Fibroblast of lung (primary cell): ENCODE measurements around the gene R3HDM4. TPM values are rescaled to one million over a fixed set of nuclear protein-coding genes. Genes with fewer than 3 reads are reported as not detected.
"Not testable (repeated sequence)": the region's sequence is repeated elsewhere in the genome, so short reads cannot be mapped to it uniquely, and the experiment has no call there.

Experiments
- DNase-seq, 2 donors: peaks; one replicate each; pipeline versions ENCODE4 v3.0.0 to v3.0.0-alpha.2; 2010; ENCODE audit warnings: low read depth in 2 of 2
- H2AFZ ChIP-seq: 2 replicates; pipeline ENCODE4 v1.5.1; 2012; ENCODE audit warnings: low read length, control low read depth, inconsistent platforms
- H3K27ac ChIP-seq: 2 replicates; pipeline ENCODE4 v1.5.1; 2011; ENCODE audit warnings: low read length, control low read depth; ENCODE audit not compliant: insufficient read depth
- H3K27me3 ChIP-seq: 2 replicates; pipeline ENCODE4 v1.5.1; 2011; ENCODE audit warnings: mild to moderate bottlenecking, low read length; ENCODE audit not compliant: control insufficient read depth, insufficient read depth
- H3K36me3 ChIP-seq: 2 replicates; pipeline ENCODE4 v1.5.1; 2011; ENCODE audit warnings: low read length; ENCODE audit not compliant: control insufficient read depth, insufficient read depth
- H3K4me1 ChIP-seq: 2 replicates; pipeline ENCODE4 v1.5.1; 2011; ENCODE audit warnings: low read length; ENCODE audit not compliant: control insufficient read depth, insufficient read depth; ENCODE audit errors: extremely low read depth
- H3K4me2 ChIP-seq: 2 replicates; pipeline ENCODE4 v1.5.1; 2011; ENCODE audit warnings: low read length, control low read depth; ENCODE audit not compliant: insufficient read depth; ENCODE audit errors: extremely low read depth
- H3K4me3 ChIP-seq, 4 experiments: fragments of 200-600 bp in 1 of 4; sonication (generic) in 1 of 4; replicated peaks in 1 of 4; 2 replicates each; pipeline ENCODE4 v1.5.1; 2011 to 2016; ENCODE audit warnings: low read length in 4 of 4, low read depth in 3 of 4, mild to moderate bottlenecking in 3 of 4, control low read depth in 2 of 4, inconsistent platforms in 1 of 4, mixed read lengths in 1 of 4; ENCODE audit not compliant: insufficient read depth in 1 of 4; ENCODE audit errors: control extremely low read depth in 1 of 4
- H3K79me2 ChIP-seq: 2 replicates; pipeline ENCODE4 v1.5.1; 2012; ENCODE audit warnings: mild to moderate bottlenecking, low read length, inconsistent platforms; ENCODE audit not compliant: control insufficient read depth, insufficient read depth
- H3K9ac ChIP-seq: 2 replicates; pipeline ENCODE4 v1.5.1; 2011; ENCODE audit warnings: mild to moderate bottlenecking, low read length, control low read depth; ENCODE audit not compliant: insufficient read depth
- H3K9me3 ChIP-seq: 2 replicates; pipeline ENCODE4 v1.5.1; 2012; ENCODE audit warnings: low read depth, low read length; ENCODE audit not compliant: control insufficient read depth, insufficient read depth
- H4K20me1 ChIP-seq: 2 replicates; pipeline ENCODE4 v1.5.1; 2011; ENCODE audit warnings: low read length; ENCODE audit not compliant: control insufficient read depth, insufficient read depth; ENCODE audit errors: extremely low read depth
- CTCF ChIP-seq, 2 donors: IDR thresholded peaks in 1 of 2; conservative IDR thresholded peaks in 1 of 2; 1 replicate in 1 of 2; 2 replicates in 1 of 2; pipeline ENCODE4 v1.5.1; 2011 to 2012; ENCODE audit warnings: low read length in 2 of 2, control low read depth in 1 of 2, inconsistent platforms in 1 of 2, low read depth in 1 of 2, mild to moderate bottlenecking in 1 of 2
- EZH2 ChIP-seq: IDR thresholded peaks from 2 replicates; pipeline ENCODE4 v1.5.1; 2012; ENCODE audit warnings: low read length, control low read depth, mild to moderate bottlenecking; ENCODE audit errors: missing control alignments
- polyA plus RNA-seq, 2 donors: library from polyadenylated mRNA; depleted of rRNA in 1 of 2; stranded (reverse) in 1 of 2; unstranded in 1 of 2; fragments of >200 nt; gene quantifications; 2 replicates each; pipeline ENCODE4 v1.2.1, GENCODE V29; 2011 to 2012; ENCODE audit warnings: missing spikeins in 1 of 2
- total RNA-seq: library from RNA; depleted of rRNA; stranded (reverse); fragments of >200 nt; gene quantifications from 2 replicates; pipeline ENCODE4 v1.2.1, GENCODE V29; 2014

Gene R3HDM4
- total and polyA plus RNA-seq, 2 donors (not counting 1 experiment from before 2014, with no cell fraction given), result 13.2 to 25.5 TPM

GRCh38 chr19:892243-892893, 20.7 kb downstream of the R3HDM4 start:
- Histone ChIP-seq H3K9me3 (no peaks in the 10 kb centered on the region), H3K4me3 (peak overlapping the region; percentile 67 to 85 (median 78)), H3K27ac (peak overlapping the region; percentile 44), H3K79me2 (peaks cover 14% of the 10 kb centered on the region), H4K20me1 (no peaks in the 10 kb centered on the region), H3K4me2 (peak overlapping the region; percentile 59), H3K4me1 (no peaks in the 10 kb centered on the region), H3K27me3 (no peaks in the 10 kb centered on the region), H3K9ac (peak overlapping the region; percentile 53), H2AFZ (no peak overlapping the region), H3K36me3 (peaks cover 16% of the 10 kb centered on the region)
- TF ChIP-seq EZH2 (no peak), CTCF (conservative IDR thresholded peaks at IDR 0.05 in 1 of 2, IDR thresholded peaks at IDR 0.05 in 1 of 2; ENCODE audit: low read depth in 1 of 2, low read length in 2 of 2) (no peak)
- no peak for DNase-seq

DNA sequence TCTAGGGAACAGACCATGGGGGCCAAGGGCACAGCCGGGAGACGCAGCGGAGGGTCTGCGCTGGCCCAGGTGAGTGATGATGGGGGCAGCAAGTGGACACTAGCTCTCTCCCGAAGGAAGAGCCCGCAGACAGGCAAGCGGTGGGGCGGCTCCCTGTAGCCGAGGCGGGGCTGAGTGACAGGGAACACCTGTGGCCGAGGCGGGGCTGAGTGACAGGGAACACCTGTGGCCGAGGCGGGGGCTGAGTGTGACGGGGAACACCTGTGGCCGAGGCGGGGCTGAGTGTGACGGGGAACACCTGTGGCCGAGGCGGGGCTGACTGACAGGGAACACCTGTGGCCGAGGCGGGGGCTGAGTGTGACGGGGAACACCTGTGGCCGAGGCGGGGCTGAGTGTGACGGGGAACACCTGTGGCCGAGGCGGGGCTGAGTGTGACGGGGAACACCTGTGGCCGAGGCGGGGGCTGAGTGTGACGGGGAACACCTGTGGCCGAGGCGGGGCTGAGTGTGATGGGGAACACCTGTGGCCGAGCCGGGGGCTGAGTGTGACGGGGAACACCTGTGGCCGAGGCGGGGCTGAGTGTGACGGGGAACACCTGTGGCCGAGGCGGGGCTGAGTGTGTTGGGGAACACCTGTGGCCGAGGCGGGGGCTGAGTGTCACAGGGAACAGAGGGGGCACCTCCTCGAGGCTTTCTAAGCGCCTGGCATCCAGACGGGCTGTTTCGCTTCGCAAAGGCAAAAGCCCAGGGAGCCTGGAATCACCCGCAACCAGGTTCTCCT, 21.4 kb downstream of the R3HDM4 start:
- H2AFZ ChIP-seq, DNase-seq, H3K27me3 ChIP-seq, H4K20me1 ChIP-seq, H3K4me1 ChIP-seq, H3K9me3 ChIP-seq: not testable (repeated sequence)
- H3K4me2 ChIP-seq, result peak overlapping the region; percentile 59
- peak overlapping the region; percentile 44 for H3K27ac ChIP-seq
- H3K9ac ChIP-seq, result peak overlapping the region; percentile 53
- H3K79me2 ChIP-seq, result peaks cover 14% of the 10 kb centered on the region
- H3K36me3 ChIP-seq, result peaks cover 17% of the 10 kb centered on the region
- H3K4me3 ChIP-seq, result peak overlapping the region; percentile 67 to 85 (median 78)

GRCh38 chr19:890831-891230, 22.2 kb downstream of the R3HDM4 start:
- Histone ChIP-seq H3K4me3 (no peak overlapping the region), H3K79me2 (peaks cover 14% of the 10 kb centered on the region), H2AFZ (no peak overlapping the region), H4K20me1 (no peaks in the 10 kb centered on the region), H3K9me3 (no peaks in the 10 kb centered on the region), H3K27me3 (no peaks in the 10 kb centered on the region), H3K4me2 (no peak overlapping the region), H3K4me1 (no peaks in the 10 kb centered on the region), H3K27ac (no peak overlapping the region), H3K36me3 (peaks cover 24% of the 10 kb centered on the region), H3K9ac (no peak overlapping the region)
- DNase-seq, result no peak
- TF ChIP-seq CTCF (conservative IDR thresholded peaks at IDR 0.05 in 1 of 2, IDR thresholded peaks at IDR 0.05 in 1 of 2; ENCODE audit: low read depth in 1 of 2, low read length in 2 of 2) (no peak), EZH2 (no peak)
